ENCODE results near the gene SLC34A2.
"Not testable (repeated sequence)": the region's sequence is repeated elsewhere in the genome, so short reads cannot be mapped to it uniquely, and the experiment has no call there.

The SLC34A2 gene

DNA sequence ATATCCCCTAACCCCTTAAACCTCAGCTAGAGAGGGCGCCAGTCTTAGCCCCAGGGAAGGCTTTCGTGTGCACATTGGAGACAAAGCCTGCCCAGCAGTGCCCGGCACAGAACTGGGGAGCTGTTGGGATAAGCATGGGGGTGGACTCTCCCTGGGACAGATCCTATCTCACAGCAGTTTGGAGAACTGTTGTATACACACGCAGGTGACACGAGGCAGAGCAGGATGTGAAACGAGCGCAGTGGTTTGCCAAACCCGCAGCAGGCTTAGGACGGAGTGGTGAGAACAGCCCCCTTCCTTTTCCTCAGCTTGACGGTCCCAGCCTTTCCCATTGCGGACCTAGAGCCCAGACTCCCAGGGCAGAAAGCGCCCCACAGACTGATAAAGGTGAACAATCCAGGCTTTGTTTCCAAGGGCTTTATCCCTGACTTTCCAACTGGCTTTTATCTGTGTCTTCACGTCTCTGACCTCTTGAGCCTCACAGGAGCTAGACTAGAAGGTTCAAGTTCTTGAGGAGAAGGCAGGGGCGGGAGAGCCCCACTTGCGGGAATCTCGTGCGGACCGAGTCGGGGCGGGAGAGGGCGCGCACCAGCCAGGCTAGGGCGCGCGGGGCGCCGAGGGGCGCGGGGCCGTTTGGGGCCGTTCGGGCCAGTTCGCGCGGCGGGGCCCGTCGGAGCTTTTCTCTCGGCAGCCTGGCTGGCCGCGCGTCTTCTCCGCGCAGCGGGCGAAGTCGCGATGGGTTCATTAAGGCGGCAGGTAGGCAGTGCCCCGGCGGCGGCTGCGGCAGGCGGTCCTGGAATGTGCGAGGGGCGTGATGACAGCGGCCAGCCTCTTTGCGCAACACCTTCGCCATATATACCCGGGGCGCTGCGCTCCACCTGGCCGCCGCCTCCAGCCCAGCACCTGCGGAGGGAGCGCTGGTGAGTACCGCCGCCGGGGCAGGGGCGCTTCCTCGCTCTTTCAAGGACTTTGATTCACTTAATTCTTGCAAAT, at the start of gene SLC34A2:
SLC34A2 (plus strand) TSS at position 881 of the 993 bp plus-strand sequence. CDS start 6,650 bp downstream, outside the sequence.
- no peak for DNase-seq (ENCODE audit: low spot score)

- DNase-seq (ENCODE audit: low spot score), result no peak
These were observed 47.0 kb upstream of the SLC34A2 start for GRCh38 chr4:25608644-25609043.

DNA sequence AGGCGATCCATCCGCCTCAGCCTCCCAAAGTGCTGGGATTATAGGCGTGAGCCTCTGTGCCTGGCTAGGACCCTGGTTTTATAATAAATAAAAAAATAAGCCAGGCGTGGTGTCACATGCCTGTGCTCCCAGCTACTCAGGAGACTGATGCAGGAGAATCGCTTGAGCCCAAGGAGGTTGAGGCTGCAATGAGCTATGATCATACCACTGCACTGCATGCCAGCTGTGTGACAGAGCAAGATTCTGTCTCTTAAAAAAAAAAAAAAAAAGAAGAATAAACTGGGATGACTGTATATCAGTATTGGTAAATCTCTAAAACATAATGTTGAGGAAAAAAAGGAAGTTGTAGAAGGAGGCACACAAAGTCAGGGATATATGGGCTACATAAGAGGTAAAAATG, 45.7 kb upstream of the SLC34A2 start:
- DNase-seq (ENCODE audit: low spot score), result no peak

- DNase-seq (ENCODE audit: low spot score), result not testable (repeated sequence)
These were observed 42.0 kb upstream of the SLC34A2 start for GRCh38 chr4:25613613-25614012.

DNA sequence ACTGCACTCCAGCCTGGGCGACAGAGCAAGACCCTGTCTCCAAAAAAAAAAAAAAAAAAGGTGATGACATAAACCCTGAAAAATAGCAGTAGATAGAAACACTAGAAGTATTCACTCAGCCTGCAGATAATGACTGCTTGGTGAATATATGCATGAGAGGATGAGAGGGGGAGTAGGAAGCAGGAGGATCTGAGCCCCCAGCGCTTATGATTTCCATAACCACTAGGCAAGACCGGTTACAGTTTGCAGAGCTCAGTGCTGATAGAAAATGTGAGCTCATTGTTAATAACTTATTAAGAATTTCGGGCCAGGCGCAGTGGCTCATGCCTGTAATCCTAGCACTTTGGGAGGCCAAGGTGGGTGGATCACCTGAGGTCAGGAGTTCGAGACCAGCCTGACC, 40.8 kb upstream of the SLC34A2 start:
- DNase-seq (ENCODE audit: low spot score), result no peak

- DNase-seq (ENCODE audit: low spot score), result no peak
These were observed 34.4 kb upstream of the SLC34A2 start for GRCh38 chr4:25621027-25621930.

- DNase-seq (ENCODE audit: low spot score), result no peak
These were observed 31.0 kb upstream of the SLC34A2 start for GRCh38 chr4:25624616-25625015.

- no peak for DNase-seq (ENCODE audit: low spot score)
These were observed 27.2 kb upstream of the SLC34A2 start for GRCh38 chr4:25628451-25628850.

- no peak for DNase-seq (ENCODE audit: low spot score)
These were observed 23.5 kb upstream of the SLC34A2 start for GRCh38 chr4:25632135-25632534.

- DNase-seq (ENCODE audit: low spot score), result no peak
These were observed 22.1 kb upstream of the SLC34A2 start for GRCh38 chr4:25633541-25633940.

DNA sequence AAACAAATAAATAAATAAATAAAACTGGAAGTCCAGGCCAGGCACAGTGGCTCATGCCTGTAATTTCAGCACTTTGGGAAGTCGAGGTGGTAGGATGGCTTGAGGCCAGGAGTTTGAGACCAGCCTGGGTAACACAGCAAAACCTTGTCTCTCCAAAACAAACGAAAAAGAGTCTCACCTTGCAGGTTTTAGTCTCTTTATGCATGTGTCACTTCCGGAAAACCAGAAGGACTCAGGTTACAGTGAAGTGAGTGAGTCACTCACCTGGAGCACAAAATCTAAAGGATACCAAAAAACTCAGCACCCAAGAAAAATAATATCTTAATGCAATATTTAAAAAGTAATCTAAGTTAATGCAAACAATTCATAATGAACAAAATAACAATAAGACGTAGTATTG, 20.1 kb upstream of the SLC34A2 start:
- no peak for DNase-seq (ENCODE audit: low spot score)

DNA sequence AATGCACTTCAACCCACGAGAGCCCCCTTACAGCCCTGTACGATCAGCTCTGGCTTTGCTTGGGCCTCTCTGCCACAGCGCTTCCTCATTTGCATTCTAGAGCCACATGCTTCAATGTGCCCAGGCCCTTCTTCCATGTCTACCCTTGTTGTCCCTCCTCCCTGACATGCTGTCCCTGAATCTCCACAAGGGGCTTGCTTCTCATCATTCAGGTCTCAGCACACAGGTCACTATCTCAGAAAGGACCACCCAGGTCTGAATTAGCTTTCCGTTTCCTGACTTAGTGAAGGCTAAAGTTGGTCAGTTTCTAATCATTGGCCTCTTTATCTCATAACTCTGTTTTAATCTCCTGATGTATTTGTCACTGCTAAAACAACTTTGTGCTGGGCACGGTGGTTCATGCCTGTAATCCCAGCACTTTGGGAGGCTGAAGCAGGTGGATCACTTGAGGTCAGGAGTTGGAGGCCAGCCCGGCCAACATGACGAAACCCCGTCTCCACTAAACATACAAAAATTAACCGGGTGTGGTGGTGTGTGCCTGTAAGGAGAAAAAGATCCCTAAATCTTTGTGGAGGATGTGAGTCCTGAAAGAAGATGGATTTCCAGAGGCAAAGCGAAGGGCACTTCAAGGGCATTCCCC, 17.9 kb upstream of the SLC34A2 start:
- no peak for DNase-seq (ENCODE audit: low spot score)

DNA sequence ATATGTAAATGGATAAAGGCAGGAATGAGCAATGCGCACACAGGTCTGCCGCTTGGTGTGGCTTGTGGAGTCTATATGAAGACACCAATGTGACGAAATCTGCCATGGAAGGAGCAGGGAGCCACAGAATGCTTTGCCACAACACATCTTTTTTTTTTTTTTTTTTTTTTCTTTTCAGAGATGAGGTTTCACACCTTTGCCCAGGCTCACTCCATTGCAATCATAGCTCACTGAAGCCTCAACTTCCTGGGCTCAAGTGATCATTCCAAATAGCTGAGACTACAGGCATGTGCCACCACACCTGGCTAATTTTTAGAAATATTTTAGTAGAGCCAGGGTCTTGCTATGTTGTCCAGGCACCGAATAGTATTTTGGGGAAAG, 17.4 kb upstream of the SLC34A2 start:
- no peak for DNase-seq (ENCODE audit: low spot score)

DNA sequence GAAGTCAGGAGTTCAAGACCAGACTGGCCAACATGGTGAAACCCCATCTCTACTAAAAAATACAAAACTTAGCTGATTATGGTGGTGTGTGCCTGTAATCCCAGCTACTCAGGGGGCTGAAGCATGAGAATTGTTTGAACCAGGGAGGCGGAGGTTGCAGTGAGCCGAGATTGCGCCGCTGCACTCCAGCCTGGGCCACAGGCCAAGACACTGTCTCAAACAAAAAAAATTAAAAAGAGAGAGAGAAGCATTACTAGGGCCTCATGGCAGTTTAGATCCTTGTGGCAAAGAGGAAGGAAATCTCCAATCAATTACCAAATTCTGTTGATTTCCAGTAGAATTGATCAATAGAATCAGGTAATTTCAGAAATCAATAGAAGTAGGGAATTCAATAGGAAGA, 16.8 kb upstream of the SLC34A2 start:
- DNase-seq (ENCODE audit: low spot score), result no peak

GRCh38 chr4:25650311-25650710, 5.3 kb upstream of the SLC34A2 start:
- no peak for DNase-seq (ENCODE audit: low spot score)

- DNase-seq (ENCODE audit: low spot score), result no peak
These were observed 4.0 kb upstream of the SLC34A2 start for GRCh38 chr4:25651682-25652081.

DNA sequence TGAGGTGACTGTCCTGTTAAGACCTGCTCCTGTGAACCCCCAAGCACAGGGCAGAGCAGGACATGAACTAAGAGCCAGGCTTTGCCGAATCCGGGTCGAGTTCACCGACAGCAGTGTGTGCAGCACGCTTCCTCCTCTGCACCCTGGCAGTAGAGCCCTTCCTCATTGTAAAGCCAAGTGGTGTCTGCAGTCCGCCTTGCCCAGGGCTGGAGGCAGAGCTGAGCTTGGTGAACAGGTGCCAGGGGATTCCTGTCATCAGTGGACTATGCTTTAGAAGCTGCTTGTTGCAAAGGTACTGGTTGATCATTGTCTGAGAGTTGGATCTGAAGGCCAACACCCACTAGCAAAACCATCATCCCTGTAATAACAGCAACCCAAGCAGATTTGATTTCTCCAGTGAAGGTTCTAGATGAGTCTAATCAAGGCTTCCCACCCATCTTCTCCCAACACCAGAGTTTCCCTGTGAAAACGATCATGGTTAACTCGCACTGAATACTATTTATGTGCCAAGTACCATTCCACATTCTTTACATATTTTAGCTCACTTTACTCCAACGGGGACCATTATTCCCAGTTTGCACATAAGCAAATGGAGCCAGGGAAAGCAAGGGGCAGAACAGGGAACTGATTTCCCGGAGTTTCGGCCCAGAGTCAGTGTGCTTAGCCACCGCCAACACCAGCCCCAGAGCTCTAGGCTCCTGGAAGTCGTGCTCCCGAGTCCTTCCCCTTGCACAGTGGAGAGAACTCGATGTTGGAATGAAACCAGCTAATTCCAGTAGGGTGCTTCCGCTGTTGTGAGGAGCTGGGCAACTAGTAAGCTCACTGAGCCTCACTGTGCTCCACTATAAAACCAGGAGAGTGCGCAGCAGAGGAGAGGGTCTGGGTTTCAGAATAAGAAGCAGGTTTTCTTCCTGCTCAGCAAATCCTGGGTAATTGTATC, 1.4 kb upstream of the SLC34A2 start:
- no peak for DNase-seq (ENCODE audit: low spot score)

DNA sequence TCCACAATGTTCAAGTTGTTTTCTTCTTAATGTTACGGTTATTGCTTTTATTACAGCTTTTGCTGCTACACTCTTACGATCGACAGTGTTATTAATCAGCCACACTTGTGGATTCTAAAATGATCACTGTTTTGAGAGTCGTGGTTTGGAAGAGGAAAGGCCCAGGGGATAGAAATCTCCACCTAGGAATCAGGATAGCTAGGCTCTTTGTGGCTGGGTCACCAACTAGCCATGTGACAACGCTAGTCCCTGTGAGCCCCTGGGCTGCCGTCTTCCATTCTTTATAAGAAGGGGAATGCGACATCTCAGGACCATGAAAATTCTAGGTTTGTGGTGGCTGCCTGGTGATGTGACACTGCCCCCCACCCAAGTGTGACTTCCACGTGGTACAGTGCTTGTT, 380 bp downstream of the SLC34A2 start:
- no peak for DNase-seq (ENCODE audit: low spot score)

GRCh38 chr4:25658357-25658771, 2.7 kb downstream of the SLC34A2 start:
- no peak for DNase-seq (ENCODE audit: low spot score)

DNA sequence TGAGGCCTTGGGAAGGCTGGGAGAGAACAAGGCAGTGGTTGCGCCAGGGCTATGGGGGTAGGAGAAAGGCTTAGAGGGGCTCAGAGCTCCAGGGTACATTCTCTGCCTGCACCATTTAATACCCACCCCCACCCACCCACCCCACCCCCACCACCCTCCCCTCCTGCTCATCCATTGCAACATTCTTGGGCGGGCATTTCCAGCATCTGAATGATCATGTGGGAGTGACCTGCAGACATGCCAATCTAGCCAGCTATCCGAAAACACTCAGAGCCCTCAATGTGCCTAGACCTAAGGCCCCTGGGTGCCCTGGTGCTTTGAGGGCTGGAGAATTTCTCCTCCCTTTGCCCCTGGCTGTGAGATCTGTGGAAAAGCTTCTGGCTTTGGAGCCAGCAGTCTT, 3.1 kb downstream of the SLC34A2 start:
- DNase-seq (ENCODE audit: low spot score), result no peak

DNA sequence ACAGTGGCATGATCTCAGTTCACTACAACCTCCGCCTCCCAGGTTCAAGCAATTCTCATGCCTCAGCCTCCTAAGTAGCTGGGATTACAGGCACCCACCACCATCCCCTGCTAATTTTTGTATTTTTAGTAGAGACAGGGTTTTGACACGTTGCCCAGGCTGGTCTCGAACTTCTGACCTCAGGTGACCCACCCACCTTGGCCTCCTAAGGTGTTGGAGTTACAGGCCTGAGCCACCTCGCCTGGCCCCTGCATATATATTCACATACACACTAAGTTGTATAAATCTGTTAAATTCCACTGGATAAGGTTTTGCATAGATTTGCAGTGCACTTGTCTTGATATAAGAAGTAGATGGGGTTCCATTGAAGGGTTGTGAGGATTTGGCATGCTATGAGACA, 5.8 kb downstream of the SLC34A2 start:
- not testable (repeated sequence) for DNase-seq (ENCODE audit: low spot score)

Data from D341Med (cell line).